Mesenteric fat pad (tissue), 1 donor: Measurements from ENCODE around the gene CIB4. TPM values are rescaled to one million over a fixed set of nuclear protein-coding genes. Genes with fewer than 3 reads are reported as not detected.

Source experiments
- DNase-seq: peaks from one replicate; pipeline ENCODE4 v3.0.0-alpha.2; 2020; ENCODE audit warnings: low spot score
- long read RNA-seq: library from polyadenylated mRNA; unstranded; transcript quantifications from one replicate; pipeline ENCODE4 v2.0.0, GENCODE V29; 2020
- total RNA-seq: library from RNA; stranded (reverse); fragmentation: NEBNext Ultra II Directional; extraction: Animal tissue kit (Norgen Biotek cat#: 25700); gene quantifications from one replicate; pipeline ENCODE4 v1.2.1, GENCODE V29; 2021
- donor health status: DM: yes; HTN: yes; CAD: no.

The CIB4 gene
- not detected for total RNA-seq
- long read RNA-seq: 0 reads

GRCh38 chr2:26640781-26641564 is at the start of gene CIB4:
TSS of gene CIB4 (minus strand) at chr2:26641366. CDS start at chr2:26641314, 52 bp downstream.
- DNase-seq: peak; percentile 57

- no peak for DNase-seq
These were observed 46.6 kb upstream of the CIB4 start for GRCh38 chr2:26687801-26688200.

- DNase-seq: no peak
These were observed 46.2 kb upstream of the CIB4 start for GRCh38 chr2:26687328-26687727.

GRCh38 chr2:26685989-26686839 is 45.0 kb upstream of the CIB4 start:
- DNase-seq: no peak

GRCh38 chr2:26685341-26685740 is 44.2 kb upstream of the CIB4 start:
- DNase-seq: no peak

- no peak for DNase-seq
These were observed 42.4 kb upstream of the CIB4 start for GRCh38 chr2:26683583-26683982.

GRCh38 chr2:26682155-26682554 is 41.0 kb upstream of the CIB4 start:
- DNase-seq: no peak

- no peak for DNase-seq
These were observed 40.5 kb upstream of the CIB4 start for GRCh38 chr2:26681656-26682055.

- no peak for DNase-seq
These were observed 38.7 kb upstream of the CIB4 start for GRCh38 chr2:26679867-26680266.

- no peak for DNase-seq
These were observed 36.9 kb upstream of the CIB4 start for GRCh38 chr2:26678035-26678434.

- DNase-seq: peak; percentile 82
These were observed 34.6 kb upstream of the CIB4 start for GRCh38 chr2:26675651-26676255.

- peak; percentile 73 for DNase-seq
These were observed 33.6 kb upstream of the CIB4 start for GRCh38 chr2:26674771-26675170.

GRCh38 chr2:26674002-26674751 is 33.0 kb upstream of the CIB4 start:
- DNase-seq: peak; percentile 67

- DNase-seq: peak; percentile 45
These were observed 31.7 kb upstream of the CIB4 start for GRCh38 chr2:26672818-26673393.

- DNase-seq: peak; percentile 59
These were observed 31.1 kb upstream of the CIB4 start for GRCh38 chr2:26672112-26672817.

GRCh38 chr2:26671691-26672090 is 30.5 kb upstream of the CIB4 start:
- DNase-seq: peak; percentile 57

GRCh38 chr2:26670931-26671460 is 29.8 kb upstream of the CIB4 start:
- DNase-seq: peak; percentile 62

- peak; percentile 64 for DNase-seq
These were observed 29.0 kb upstream of the CIB4 start for GRCh38 chr2:26670171-26670570.

GRCh38 chr2:26668856-26669750 is 27.9 kb upstream of the CIB4 start:
- peak; percentile 45 for DNase-seq
